Endothelial cell of umbilical vein (primary cell): ENCODE measurements around the gene MARK1. TPM values are rescaled to one million over a fixed set of nuclear protein-coding genes. Genes with fewer than 3 reads are reported as not detected.

ENCODE experiments used
- polyA plus RNA-seq, 4 experiments: library from polyadenylated mRNA; depleted of rRNA in 3 of 4; stranded (reverse) in 3 of 4; unstranded in 1 of 4; fragments of >200 nt; gene quantifications; 2 replicates each; pipeline versions ENCODE4 v1.2.1 to v1.2.3, GENCODE V29; 2011 to 2012; ENCODE audit warnings: missing spikeins in 1 of 4
- small RNA-seq: library from RNA; depleted of rRNA; stranded (forward); fragments of <200 nt; gene quantifications from one replicate; pipeline ENCODE3, GENCODE V24; 2012; ENCODE audit warnings: low replicate concordance, low read depth; ENCODE audit not compliant: insufficient read depth, insufficient read length
- total RNA-seq: library from RNA; stranded (reverse); gene quantifications from 2 replicates; pipeline ENCODE4 v1.2.3, GENCODE V29; 2021

The MARK1 gene
- total and polyA plus RNA-seq, 2 donors (not counting 3 experiments of a cell fraction or from before 2014, with no cell fraction given): 1.2 to 5.5 TPM

Small RNA genes lying within 50 kb of the gene (small RNA-seq; reads per million reads assigned to genes)
- gene RN7SL464P: not detected

Other genes starting within 250 kb of the MARK1 start
- gene C1orf115, start 162.2 kb downstream of the MARK1 start, total RNA-seq: 15.8 and 16.4 TPM in 2 replicates
- gene C1orf115, start 162.2 kb downstream of the MARK1 start, polyA plus RNA-seq: 10.6 and 11.1 TPM in 2 replicates
- gene MTARC2, start 220.2 kb downstream of the MARK1 start, total RNA-seq: 12.0 and 14.1 TPM in 2 replicates
- gene MTARC2, start 220.2 kb downstream of the MARK1 start, polyA plus RNA-seq: 9.8 and 10.7 TPM in 2 replicates